VCaP (cell line): ENCODE data around the gene CD86.
A peak's percentile ranks its signal among the peaks of the same experiment; 100 is the strongest.

ENCODE experiments used
- H3K27ac ChIP-seq: fragments of 450-650 bp; 2 replicates; pipeline ENCODE4 v1.5.1; 2017
- TF ChIP-seq, protein P1 (sequence below): fragments of 450-650 bp; conservative IDR thresholded peaks from 2 replicates; pipeline ENCODE4 v1.5.1; 2017; ENCODE audit warnings: mild to moderate bottlenecking, moderate library complexity

Gene CD86

DNA sequence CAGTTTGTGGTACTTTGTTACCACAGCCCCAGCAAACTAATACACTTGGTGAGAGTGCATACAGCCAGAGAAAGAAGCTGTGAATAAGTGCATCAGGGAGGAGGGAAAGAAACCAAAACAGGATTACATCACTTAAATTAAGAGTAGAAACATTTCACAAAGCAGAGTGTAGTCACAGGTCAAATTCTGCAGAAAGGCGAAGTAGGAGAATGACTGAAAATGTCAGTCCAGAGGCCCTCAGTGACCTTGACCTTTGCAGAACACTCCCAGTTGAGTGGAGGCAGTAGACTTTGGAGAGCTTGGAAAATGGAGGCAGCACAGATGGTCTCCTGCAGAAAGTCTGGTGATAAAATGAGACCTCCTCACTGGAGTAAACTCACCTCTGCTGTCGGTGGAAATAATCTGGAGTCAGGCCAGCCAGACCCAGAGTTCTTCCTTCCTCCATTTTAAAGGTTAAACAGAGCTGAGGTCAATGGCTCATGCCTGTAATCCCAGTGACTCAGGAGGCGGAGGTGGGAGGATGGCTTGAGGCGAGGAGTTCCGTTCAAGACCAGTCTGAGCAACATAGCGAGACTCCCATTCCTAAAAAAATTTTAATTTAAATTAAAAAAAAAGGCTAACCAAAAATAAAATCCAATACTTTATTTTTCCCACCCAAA, 5.0 kb downstream of the CD86 start:
- H3K27ac ChIP-seq: no peak overlapping the region
- TF ChIP-seq, protein P1, sequence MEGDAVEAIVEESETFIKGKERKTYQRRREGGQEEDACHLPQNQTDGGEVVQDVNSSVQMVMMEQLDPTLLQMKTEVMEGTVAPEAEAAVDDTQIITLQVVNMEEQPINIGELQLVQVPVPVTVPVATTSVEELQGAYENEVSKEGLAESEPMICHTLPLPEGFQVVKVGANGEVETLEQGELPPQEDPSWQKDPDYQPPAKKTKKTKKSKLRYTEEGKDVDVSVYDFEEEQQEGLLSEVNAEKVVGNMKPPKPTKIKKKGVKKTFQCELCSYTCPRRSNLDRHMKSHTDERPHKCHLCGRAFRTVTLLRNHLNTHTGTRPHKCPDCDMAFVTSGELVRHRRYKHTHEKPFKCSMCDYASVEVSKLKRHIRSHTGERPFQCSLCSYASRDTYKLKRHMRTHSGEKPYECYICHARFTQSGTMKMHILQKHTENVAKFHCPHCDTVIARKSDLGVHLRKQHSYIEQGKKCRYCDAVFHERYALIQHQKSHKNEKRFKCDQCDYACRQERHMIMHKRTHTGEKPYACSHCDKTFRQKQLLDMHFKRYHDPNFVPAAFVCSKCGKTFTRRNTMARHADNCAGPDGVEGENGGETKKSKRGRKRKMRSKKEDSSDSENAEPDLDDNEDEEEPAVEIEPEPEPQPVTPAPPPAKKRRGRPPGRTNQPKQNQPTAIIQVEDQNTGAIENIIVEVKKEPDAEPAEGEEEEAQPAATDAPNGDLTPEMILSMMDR: no peak

GRCh38 chr3:122063908-122064307, 8.7 kb downstream of the CD86 start:
- TF ChIP-seq, protein P1: no peak
- no peak overlapping the region for H3K27ac ChIP-seq

DNA sequence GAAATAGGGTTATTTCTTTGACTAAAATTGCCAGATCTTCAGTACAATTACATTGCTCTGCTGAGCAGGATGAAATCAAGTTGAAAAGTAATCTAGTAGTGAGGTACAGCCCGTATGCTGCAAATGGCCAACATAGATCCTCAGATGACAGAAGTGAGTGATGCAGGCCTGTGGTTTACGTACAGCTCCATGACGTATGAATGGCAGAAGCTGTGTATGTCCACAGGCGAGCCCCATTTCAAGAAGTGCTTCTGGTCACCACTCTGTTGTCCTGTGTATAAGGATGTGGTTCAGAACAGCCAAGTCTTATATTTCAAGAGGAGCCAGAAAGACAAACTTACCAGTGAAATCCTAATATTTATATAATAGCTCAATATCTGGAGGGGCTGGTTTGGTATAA, 9.2 kb downstream of the CD86 start:
- TF ChIP-seq, protein P1: no peak

GRCh38 chr3:122066331-122067213, 11.4 kb downstream of the CD86 start:
- no peak overlapping the region for H3K27ac ChIP-seq
- TF ChIP-seq, protein P1: no peak

More for the DNA sequence above, 9.2 kb downstream of the CD86 start:
- H3K27ac ChIP-seq: no peak overlapping the region

- no peak overlapping the region for H3K27ac ChIP-seq
- TF ChIP-seq, protein P1: no peak
Observed at GRCh38 chr3:122067214-122067550, 12.0 kb downstream of the CD86 start.

DNA sequence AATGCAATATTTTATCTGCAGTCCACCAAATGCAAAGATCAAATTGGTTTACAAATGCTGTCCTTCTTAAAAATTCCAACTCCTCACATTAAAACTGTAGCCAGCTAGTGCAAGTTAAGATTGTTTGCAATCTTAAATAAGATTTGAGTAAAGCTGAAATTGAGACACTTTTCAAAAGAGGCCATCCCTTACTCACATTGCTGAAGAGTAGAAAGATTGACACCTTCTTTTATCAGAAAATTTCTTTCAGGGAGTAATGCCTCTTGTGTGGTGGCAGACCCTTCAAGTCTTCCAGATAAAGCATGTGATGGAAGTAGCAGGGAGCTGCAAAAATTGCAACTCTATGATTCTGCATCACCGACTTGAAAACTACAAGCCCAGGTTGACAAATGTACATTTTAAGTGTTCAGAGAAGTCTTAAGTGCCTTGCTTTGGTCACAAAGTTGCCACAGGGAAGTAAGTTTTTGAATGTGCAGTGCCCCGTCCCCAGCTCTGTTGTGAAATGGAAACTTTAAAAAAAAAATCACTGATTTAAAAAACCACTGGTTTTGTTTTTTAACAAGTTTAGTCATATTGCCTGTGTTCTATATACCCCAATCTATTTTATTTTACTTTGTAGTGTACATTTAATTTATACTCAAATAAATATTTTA, 12.6 kb downstream of the CD86 start:
- no peak overlapping the region for H3K27ac ChIP-seq
- TF ChIP-seq, protein P1: no peak

- peak overlapping the region; percentile 79 for H3K27ac ChIP-seq
- TF ChIP-seq, protein P1: no peak
Observed at GRCh38 chr3:122074621-122075265, 19.6 kb downstream of the CD86 start.
